NT2/D1 (cell line): ENCODE results near the gene ASB7.

Experiments
- DNase-seq: peaks from one replicate; pipeline ENCODE4 v3.0.0-alpha.2; 2011; ENCODE audit warnings: low read depth, low spot score
- H3K27me3 ChIP-seq: 2 replicates; pipeline ENCODE4 v1.6.0; 2011; ENCODE audit warnings: mild to moderate bottlenecking; ENCODE audit not compliant: insufficient read length, insufficient read depth
- H3K36me3 ChIP-seq: 2 replicates; pipeline ENCODE4 v1.6.1; 2011; ENCODE audit warnings: mild to moderate bottlenecking, low read length, mixed read lengths; ENCODE audit not compliant: insufficient read depth, insufficient read length
- H3K4me1 ChIP-seq: 2 replicates; pipeline ENCODE4 v1.5.1; 2011; ENCODE audit not compliant: insufficient read depth, insufficient read length
- H3K4me3 ChIP-seq: 2 replicates; pipeline ENCODE4 v1.5.1; 2011; ENCODE audit warnings: low read depth; ENCODE audit not compliant: insufficient read length
- H3K9ac ChIP-seq: 2 replicates; pipeline ENCODE4 v1.6.0; 2011; ENCODE audit warnings: low read depth; ENCODE audit not compliant: insufficient read length
- H3K9me3 ChIP-seq: 2 replicates; pipeline ENCODE4 v1.5.1; 2011; ENCODE audit warnings: mild to moderate bottlenecking, low read length; ENCODE audit not compliant: insufficient read depth
- SUZ12 ChIP-seq: IDR thresholded peaks from 2 replicates; pipeline ENCODE4 v1.6.1; 2011; ENCODE audit not compliant: insufficient read length, insufficient read depth; ENCODE audit errors: extremely low read depth
- YY1 ChIP-seq: IDR thresholded peaks from 2 replicates; pipeline ENCODE4 v1.6.1; 2011; ENCODE audit not compliant: insufficient read length, insufficient read depth
- ZNF274 ChIP-seq: IDR thresholded peaks from 2 replicates; pipeline ENCODE4 v1.6.1; 2011; ENCODE audit warnings: mild to moderate bottlenecking, low read depth, low read length

Gene ASB7

GRCh38 chr15:100691321-100691720 is 88.9 kb downstream of the ASB7 start:
- TF ChIP-seq SUZ12 (no peak), ZNF274 (no peak), YY1 (no peak)
- Histone ChIP-seq H3K9me3 (no peaks in the 10 kb centered on the region), H3K4me1 (peaks cover under 1% of the 10 kb centered on the region)

GRCh38 chr15:100692246-100692645 is 89.9 kb downstream of the ASB7 start:
- no peak for TF ChIP-seq YY1
- no peak for TF ChIP-seq SUZ12
- TF ChIP-seq ZNF274, result no peak

More at GRCh38 chr15:100691321-100691720, 88.9 kb downstream of the ASB7 start:
- no peaks in the 10 kb centered on the region for H3K36me3 ChIP-seq
- H3K9ac ChIP-seq, result no peak overlapping the region
- no peaks in the 10 kb centered on the region for H3K27me3 ChIP-seq
- no peak for DNase-seq
- H3K4me3 ChIP-seq, result no peak overlapping the region

GRCh38 chr15:100692671-100693070 is 90.3 kb downstream of the ASB7 start:
- Histone ChIP-seq H3K36me3 (no peaks in the 10 kb centered on the region), H3K9me3 (no peaks in the 10 kb centered on the region), H3K4me3 (no peak overlapping the region), H3K27me3 (no peaks in the 10 kb centered on the region), H3K4me1 (no peaks in the 10 kb centered on the region), H3K9ac (no peak overlapping the region)
- no peak for DNase-seq
- TF ChIP-seq ZNF274 (no peak), YY1 (no peak), SUZ12 (no peak)

More at GRCh38 chr15:100692246-100692645, 89.9 kb downstream of the ASB7 start:
- Histone ChIP-seq H3K27me3 (no peaks in the 10 kb centered on the region), H3K4me3 (no peak overlapping the region), H3K9me3 (no peaks in the 10 kb centered on the region), H3K4me1 (no peaks in the 10 kb centered on the region), H3K36me3 (no peaks in the 10 kb centered on the region), H3K9ac (no peak overlapping the region)
- DNase-seq, result no peak

GRCh38 chr15:100693451-100693850 is 91.1 kb downstream of the ASB7 start:
- Histone ChIP-seq H3K36me3 (no peaks in the 10 kb centered on the region), H3K9ac (no peak overlapping the region), H3K27me3 (no peaks in the 10 kb centered on the region), H3K4me3 (no peak overlapping the region), H3K9me3 (no peaks in the 10 kb centered on the region), H3K4me1 (no peaks in the 10 kb centered on the region)
- no peak for TF ChIP-seq YY1
- TF ChIP-seq SUZ12, result no peak
- TF ChIP-seq ZNF274, result no peak
- no peak for DNase-seq

- no peak overlapping the region for H3K4me3 ChIP-seq
Measured at GRCh38 chr15:100694381-100695021, 92.1 kb downstream of the ASB7 start.

GRCh38 chr15:100695048-100695447 is 92.7 kb downstream of the ASB7 start:
- H3K36me3 ChIP-seq, result no peaks in the 10 kb centered on the region

More at GRCh38 chr15:100694381-100695021, 92.1 kb downstream of the ASB7 start:
- no peaks in the 10 kb centered on the region for H3K4me1 ChIP-seq
- TF ChIP-seq SUZ12, result no peak
- no peak for TF ChIP-seq YY1
- TF ChIP-seq ZNF274, result no peak
- DNase-seq, result no peak
- no peaks in the 10 kb centered on the region for H3K9me3 ChIP-seq
- H3K36me3 ChIP-seq, result no peaks in the 10 kb centered on the region
- H3K9ac ChIP-seq, result no peak overlapping the region
- H3K27me3 ChIP-seq, result no peaks in the 10 kb centered on the region

GRCh38 chr15:100696452-100696851 is 94.1 kb downstream of the ASB7 start:
- TF ChIP-seq ZNF274 (no peak), SUZ12 (no peak), YY1 (no peak)
- Histone ChIP-seq H3K36me3 (no peaks in the 10 kb centered on the region), H3K9ac (no peak overlapping the region), H3K4me3 (no peak overlapping the region), H3K27me3 (no peaks in the 10 kb centered on the region), H3K4me1 (no peaks in the 10 kb centered on the region), H3K9me3 (no peaks in the 10 kb centered on the region)
- DNase-seq, result no peak

More at GRCh38 chr15:100695048-100695447, 92.7 kb downstream of the ASB7 start:
- H3K9me3 ChIP-seq, result no peaks in the 10 kb centered on the region
- no peaks in the 10 kb centered on the region for H3K27me3 ChIP-seq
- H3K4me3 ChIP-seq, result no peak overlapping the region
- H3K4me1 ChIP-seq, result no peaks in the 10 kb centered on the region
- TF ChIP-seq YY1 (no peak), SUZ12 (no peak), ZNF274 (no peak)
- no peak overlapping the region for H3K9ac ChIP-seq
- DNase-seq, result no peak
